Measurements from ENCODE around the gene ZFYVE9.

GRCh38 chr1:52365746-52366516 lies 224.0 kb downstream of the ZFYVE9 start, which contains the start of gene CC2D1B:
- TF ChIP-seq GATA3 (IDR thresholded peaks at IDR 0.05; ENCODE audit: low read depth, low read length) (no peak), GATA2 (IDR thresholded peaks at IDR 0.05; ENCODE audit: low read depth, low read length) (no peak)

Data from SH-SY5Y (cell line).